Caki2 (cell line): ENCODE measurements around the gene RAB10. TPM values are rescaled to one million over a fixed set of nuclear protein-coding genes. Genes with fewer than 3 reads are reported as not detected.
A peak's percentile ranks its signal among the peaks of the same experiment; 100 is the strongest.
"Not testable (repeated sequence)": the region's sequence is repeated elsewhere in the genome, so short reads cannot be mapped to it uniquely, and the experiment has no call there.

Experiments
- DNase-seq: peaks from one replicate; pipeline ENCODE4 v3.0.0-alpha.2; 2015; ENCODE audit warnings: low read depth
- in situ Hi-C: cut with HindIII; loops from 2 replicates; pipeline ENCODE4 v1.10.0; 2016; ENCODE audit warnings: low sequenced_read_pairs, low pct_unique_long_range_greater_than_20kb, mixed read lengths
- total RNA-seq: library from RNA; depleted of rRNA; stranded (reverse); fragments of >200 nt; shearing (Covaris generic); gene quantifications from 2 replicates; pipeline ENCODE4 v1.2.3, GENCODE V29; 2014; ENCODE audit warnings: low replicate concordance; rRNA removed

RAB10 gene
- 183 and 214 TPM in 2 replicates for total RNA-seq

DNA sequence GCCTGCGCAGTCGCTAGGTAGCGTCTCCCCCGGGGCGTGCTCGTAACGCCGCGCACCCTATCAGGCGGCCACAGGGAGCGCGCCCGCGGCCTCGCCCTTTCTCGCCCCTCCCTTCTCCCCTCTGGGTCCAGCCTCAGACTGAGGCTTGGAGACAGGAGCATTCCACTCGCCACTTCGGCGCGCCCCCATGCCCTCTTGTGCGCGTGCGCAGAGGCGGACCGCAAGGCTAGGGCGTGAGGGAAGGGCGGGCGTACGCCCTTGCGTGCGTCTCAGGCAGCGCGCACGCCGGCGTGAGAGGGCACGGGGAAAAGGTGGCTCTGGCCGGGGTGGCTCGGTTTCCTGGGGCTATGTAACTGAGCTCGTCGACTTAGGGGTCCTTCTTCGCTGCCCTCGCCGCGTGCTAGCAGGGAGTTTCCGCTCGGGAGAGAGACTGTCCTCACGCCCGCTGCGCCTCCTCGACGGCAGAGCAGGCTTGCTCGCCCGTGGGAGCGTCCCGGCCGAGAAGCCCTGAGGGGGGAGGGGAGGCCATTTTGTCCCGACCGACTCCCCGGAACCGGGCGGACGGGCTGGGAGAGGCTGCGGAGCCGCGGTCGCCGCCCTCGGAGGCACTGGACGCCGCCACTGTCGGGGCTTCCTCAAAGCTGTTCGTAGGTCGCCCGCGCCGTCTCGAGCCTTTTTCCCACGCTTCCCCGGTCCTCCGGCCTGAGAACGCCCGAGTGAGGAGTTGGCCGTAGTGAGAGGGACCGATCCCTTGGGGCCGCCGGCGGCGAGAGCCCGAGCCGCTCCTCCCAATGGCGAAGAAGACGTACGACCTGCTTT, at the start of gene RAB10:
TSS of gene RAB10 (plus strand) at position 267 of the 819 bp plus-strand sequence. CDS start at position 792, 525 bp downstream.
- DNase-seq = peak; percentile 100
- in situ Hi-C loops = no loop called here

DNA sequence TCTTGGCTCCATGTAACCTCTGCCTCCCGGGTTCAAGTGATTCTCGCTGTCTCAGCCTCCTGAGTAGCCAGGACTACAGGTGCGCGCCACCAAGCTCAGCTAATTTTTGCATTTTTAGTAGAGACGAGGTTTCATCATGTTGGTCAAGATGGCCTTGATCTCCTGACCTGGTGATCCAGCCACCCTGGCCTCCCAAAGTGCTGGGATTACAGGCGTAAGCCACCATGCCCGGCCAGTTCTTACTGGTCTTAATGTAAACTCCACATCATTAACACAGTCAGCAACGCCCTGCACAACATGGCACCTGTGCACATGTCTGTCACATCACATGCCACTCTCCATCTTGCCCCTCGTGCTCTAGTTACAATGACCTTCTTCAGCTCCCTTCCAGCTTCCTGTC, 45.8 kb upstream of the RAB10 start:
- in situ Hi-C loops = no loop called here
- no peak for DNase-seq

DNA sequence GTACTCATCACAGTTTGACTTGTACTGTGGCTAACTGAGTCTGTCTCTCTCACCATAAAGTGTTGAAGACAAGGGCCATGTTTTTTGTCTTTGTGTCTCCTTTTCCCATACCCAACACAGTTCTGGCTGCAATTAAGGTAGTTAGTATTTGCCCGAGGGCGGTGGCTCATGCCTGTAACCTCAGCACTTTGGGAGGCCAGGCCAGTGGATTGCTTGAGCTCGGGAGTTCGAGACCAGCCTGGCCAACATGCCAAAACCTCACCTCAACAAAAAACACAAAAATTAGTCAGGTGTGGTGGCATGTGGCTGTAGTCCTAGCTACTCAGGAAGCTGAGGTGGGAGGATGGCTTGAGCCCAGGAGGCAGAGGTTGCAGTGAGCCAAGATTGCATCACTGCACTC, 44.7 kb upstream of the RAB10 start:
- in situ Hi-C loops = no loop called here

DNA sequence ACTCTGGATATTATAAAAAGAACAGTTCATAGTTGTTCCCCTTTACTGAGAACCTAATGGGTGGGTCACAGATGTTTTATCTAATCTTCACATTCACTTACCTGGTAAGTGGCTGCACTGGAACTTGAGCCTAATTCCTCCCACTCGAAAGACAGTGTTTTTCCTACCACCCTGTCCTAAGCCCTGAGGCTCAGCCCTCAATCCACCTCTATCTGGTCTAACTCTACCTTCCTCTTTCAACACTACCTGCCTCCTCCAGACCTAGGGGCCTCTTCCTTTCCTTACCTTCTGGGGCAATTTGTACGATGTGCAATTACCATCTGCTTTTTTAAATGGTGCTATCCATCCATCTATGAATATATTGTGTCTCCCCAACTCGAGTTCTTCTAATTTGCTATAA, 41.9 kb upstream of the RAB10 start:
- in situ Hi-C loops = no loop called here
- no peak for DNase-seq

More for the DNA sequence above, 44.7 kb upstream of the RAB10 start:
- DNase-seq = no peak

DNA sequence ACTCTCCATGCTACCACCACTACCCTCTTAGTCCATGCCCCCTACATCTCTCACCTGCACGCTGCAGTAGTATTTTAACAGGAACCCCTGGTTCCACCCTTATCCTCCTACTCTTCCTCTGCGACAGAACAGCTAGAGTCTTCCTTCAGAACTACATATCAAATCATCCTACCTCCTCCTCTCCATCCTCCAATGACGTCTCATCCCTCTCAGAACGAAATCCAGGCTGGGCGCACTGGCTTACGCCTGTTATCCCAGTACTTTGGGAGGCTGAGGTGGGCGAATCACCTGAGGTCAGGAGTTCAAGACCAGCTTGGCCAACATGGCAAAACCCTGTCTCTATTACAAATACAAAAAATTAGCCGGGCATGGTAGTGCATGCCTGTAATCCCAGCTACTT, 41.3 kb upstream of the RAB10 start:
- no peak for DNase-seq
- in situ Hi-C loops = no loop called here

DNA sequence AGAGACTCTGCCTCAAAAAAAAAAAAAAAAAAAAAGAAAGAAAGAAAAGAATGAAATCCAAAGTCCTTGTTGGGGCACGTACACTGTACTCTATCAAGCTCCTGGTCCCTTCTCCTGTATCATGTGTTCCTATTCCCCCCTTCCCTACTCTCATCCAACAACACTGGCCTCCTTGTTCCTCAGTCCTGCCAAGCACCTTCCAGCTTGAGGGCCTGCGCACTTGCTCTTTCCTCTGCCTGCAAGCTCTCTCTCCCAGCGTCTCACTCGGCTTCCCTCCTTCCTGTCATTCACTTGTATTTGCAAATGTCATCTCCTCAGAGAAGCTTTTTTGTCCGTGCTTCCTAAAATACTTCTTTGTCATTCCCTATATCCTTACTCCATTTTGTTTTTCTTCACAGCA, 40.8 kb upstream of the RAB10 start:
- in situ Hi-C loops = no loop called here
- no peak for DNase-seq

DNA sequence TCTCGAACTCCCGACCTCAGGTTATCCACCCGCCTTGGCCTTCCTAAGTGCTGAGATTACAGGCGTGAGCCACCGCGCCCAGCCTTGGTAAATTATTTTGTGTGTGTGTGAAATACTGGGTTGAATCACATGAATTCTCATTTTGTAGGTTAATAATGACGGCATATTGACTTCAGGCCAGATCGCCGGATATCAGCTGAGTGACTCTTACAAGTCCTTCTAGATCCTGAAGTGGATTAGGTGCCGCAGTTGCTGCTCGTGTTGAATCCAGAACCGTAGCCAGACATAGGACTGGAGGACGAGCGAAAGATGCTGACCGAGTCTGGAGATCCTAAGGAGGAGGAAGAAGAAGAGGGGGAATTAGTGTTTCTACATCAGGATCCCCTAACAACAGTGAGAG, 39.4 kb upstream of the RAB10 start:
- no peak for DNase-seq
- in situ Hi-C loops = no loop called here

DNA sequence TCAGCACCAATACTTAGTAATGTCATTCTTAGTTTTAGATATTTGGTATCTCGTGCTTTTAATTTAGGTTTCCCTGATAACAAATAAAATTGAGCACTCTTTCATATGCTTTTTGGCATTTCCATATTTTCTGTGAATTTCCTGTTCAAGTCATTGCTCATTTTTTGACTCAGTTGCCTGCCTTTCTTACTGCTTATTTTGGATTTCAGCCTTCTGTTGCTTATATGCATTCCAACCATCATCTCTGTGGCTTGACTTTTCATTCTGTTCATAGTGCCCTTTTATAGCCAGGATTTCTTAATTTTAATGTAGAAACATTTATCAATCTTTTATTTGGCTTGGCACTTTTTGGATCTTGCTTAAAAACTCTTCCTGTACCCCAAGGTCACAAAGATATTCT, 37.0 kb upstream of the RAB10 start:
- no peak for DNase-seq
- in situ Hi-C loops = no loop called here

DNA sequence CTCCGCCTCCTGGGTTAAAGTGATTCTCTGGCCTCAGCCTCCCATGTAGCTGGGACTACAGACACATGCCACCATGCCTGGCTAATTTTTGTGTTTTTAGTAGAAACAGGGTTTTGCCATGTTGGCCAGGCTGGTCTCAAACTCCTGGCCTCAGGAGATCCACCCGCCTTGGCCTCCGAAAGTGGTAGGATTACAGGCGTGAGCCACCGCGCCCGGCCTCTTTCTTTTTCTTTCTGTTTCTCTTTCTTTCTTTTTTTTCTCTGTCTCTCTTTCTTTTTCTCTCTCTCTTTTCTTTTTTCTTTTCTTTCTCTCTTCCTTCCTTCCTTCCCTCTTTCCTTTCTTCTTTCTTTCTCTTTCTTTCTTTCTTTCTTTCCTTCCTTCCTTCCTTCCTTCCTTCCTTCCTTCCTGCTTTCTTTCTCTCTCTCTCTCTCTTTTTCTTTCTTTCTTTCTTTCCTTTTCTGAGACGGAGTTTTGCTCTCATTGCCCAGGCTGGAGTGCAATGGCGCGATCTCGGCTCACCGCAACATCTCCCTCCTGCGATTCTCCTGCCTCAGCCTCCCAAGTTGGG, 35.0 kb upstream of the RAB10 start:
- DNase-seq, in situ Hi-C loops: not testable (repeated sequence)

DNA sequence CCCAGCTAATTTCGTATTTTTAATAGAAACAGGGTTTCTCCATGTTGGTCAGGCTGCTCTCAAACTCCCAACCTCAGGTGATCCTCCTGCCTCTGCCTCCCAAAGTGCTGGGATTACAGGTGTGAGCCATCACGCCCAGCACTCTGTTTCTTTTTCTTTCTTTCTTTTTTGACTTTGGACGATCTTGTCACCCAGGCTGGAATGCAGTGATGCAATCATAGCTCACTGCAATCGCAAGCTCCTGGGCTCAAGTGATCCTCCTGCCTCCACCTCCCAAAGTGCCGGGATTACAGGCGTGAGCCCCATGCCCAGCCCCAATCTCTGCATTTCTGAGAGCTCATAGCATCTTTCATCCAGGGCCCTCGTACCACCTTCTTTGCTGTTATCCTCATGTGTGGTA, 34.5 kb upstream of the RAB10 start:
- DNase-seq, in situ Hi-C loops: not testable (repeated sequence)

DNA sequence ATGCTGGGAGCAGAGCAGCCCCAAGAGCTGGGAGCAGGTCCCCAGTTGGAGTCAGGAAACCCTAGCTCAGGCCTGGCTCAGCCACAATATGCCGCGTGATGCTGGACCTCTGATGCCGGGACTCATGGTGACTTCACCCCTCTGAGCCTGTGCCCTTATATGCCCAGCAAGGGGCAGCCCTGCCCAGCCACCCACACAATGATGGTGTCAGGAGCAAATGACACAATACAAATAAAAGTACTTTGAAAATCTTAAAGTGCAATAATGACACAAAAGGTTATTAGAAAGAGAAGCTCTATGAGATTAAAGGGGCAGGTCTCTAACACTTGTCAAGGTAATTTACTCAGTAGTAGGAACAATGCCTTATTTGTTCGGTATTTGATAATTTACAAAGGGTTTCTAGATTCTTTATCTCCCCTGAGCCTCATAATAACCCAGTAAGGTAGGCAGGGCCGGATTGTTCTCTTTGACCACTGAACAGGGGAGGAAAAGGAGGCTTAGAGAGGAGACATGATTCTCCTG, 33.3 kb upstream of the RAB10 start:
- in situ Hi-C loops = no loop called here

DNA sequence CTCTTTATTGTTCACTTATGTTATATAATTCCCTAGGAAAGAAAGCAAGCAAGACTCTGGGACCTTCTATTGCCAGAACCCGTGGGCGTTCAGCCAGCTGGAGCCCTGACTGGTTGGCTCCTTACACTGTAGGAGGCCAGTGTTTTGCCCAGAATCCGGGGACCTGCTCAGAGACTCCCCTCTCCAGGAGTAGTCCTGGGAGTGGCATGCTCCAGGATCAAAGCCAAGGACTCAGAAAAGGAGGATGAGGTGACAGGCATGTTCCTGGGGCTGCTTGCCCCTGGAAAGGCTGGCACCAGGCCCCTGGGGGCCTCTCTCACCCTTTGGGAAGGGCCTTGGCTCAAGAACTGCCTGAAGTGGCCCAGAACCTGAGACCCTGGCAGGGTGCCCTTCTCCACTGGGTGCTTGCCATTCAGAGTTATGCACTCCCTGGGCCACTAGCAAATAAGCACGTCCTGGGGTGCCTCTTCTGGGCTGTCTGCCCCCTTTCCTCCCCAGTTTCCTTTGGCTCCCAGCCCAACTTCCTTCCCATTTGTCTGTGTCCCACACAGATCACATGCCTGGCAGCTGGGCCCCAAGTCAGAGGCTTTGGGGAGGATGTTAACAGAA, 32.0 kb upstream of the RAB10 start:
- in situ Hi-C loops = no loop called here
- no peak for DNase-seq

More for the DNA sequence above, 33.3 kb upstream of the RAB10 start:
- DNase-seq = no peak

DNA sequence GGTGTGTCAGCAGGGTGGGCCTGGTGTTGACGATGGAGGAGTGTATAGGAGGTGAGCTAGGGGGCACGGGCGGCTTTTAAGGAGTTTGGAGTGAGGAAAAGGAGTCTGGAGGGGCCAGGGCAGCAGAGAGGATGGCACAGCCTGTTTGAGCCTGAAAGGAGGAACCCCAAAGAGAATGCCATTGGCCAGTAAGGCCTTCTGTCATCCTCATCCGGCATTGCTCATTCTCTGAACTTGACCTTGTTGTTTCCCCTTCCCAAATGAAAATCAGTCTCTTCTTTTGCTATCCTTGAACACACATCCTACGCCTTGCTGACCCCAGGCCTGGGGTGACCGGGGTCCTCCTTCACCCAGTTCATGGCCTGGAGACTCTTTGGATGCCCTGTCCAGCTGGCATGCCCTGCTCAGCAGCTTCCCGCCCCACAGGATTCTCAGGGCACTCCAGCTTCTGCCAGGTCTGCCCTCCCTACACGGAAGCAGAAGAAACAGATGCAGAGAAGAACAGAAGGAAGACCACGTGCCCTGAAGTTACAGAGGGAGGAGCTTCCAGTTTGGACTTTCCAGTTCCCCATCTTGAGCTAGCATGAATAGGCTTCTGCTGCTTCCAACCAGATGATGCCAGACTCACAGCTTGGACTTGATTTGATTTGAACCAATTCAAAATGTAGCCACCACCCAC, 31.1 kb upstream of the RAB10 start:
- in situ Hi-C loops = no loop called here
- DNase-seq = no peak

DNA sequence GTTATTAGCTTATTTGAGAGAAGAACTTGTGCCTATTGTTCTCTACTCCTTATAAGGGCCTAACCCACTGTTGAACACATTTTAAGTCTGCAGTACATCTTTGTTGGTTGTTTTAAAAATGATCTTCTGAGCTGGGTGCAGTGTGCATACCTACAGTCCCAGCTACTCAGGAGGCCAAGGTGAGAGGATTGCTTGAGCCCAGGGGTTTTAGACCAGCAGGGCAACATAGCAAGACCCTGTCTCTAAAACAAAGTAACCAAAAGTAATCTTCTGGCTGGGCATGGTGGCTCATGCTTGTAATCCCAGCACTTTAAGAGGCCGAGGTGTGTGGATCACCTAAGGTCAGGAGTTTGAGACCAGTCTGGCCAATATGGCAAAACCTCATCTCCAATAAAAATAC, 25.8 kb upstream of the RAB10 start:
- DNase-seq = no peak
- in situ Hi-C loops = no loop called here

DNA sequence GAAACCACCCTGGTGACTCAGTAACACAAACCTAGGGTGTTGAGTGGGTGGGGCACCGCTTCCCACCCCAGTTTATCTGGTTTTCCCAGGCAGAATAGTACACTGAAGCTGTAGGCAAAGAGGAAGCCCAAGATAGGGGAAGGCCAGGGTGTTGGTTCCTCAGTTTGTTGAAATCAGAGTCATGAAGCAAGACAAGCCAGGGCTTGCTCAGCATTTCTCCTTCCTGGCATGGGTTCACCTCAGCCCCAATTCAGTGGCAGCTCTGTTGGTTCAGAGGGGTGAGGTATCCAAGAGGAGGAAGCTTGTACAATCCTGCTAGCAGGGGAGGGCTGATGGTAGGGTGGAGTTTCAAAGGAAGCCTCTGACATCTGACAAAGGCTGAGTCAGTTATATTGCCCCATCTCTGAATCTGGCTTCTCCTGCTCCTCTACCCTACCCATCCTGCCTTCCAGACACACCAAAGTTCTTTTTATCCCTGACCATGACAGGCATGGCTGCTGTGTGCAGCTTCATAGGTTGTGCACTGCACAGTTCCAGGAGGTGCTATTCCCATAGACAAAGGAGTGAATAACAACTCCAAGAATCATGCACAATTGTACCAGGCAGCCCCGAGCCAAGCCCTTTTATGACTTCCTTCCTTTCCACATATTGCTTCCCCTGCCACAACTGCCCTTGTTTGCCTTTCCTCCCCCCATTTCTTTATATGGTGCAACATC, 24.9 kb upstream of the RAB10 start:
- peak; percentile 58 for DNase-seq
- in situ Hi-C loops = no loop called here

DNA sequence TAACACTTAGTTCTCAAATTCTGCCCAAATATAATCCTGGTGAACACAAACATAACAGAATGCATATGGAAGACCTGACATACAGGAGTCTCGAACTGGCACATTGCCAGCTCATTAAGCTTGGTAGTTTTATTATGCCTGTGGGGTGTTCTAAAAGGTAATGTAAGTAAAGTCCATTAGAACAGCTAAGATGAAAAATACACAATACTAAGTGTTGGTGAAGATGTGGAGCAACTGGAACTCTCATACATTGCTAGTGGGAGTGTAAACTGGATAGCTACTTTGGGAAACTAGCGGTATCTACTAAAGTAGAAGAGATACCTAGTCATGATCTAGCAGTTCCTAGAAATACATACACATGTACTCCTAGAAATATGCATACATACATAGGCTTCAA, 24.3 kb upstream of the RAB10 start:
- no peak for DNase-seq
- in situ Hi-C loops = no loop called here

DNA sequence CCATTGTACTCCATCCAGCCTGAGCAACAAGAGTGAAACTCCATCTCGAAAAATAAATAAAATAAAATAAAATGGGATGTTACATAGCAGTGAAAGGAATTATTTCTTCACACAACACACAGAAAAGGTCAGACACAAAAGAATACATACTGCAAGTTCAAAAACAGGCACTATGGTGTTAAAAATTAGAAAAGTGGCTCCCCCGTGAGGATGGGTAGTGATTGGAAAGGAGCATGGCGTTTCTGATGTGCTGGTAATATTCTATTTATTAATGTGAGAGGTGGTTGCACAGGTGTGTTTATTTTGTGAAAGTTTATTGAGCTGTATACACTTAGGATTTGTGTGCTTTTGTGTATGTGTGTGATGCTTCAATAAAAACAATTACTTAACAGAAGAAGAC, 22.9 kb upstream of the RAB10 start:
- in situ Hi-C loops = loop anchor here (5.0 kb wide), 1 partner anchor 51 kb away; no protein-coding TSS in a partner anchor
- DNase-seq = no peak

DNA sequence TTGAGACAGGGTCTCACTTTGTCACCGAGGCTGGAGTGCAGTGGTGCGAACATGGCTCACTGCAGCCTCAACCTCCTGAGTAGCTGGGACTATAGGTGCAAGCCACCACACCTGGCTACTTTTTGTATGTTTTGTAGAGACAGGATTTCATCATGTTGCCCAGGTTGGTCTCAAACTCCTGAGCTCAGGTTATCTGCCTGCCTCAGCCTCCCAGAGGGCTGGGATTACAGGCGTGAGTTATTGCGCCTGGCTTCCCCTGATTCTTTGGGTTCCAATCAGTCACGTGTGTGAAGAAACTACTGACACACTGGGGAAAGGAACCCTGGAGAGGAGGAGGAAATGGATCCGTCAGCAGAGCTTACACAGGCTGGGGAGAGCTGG, 22.3 kb upstream of the RAB10 start:
- in situ Hi-C loops = loop anchor here (5.0 kb wide), 1 partner anchor 51 kb away; no protein-coding TSS in a partner anchor

More for the DNA sequence above, 22.3 kb upstream of the RAB10 start:
- no peak for DNase-seq
